Measurements from ENCODE around the gene DNER.

The DNER gene

GRCh38 chr2:229665158-229665557, 49.2 kb downstream of the DNER start:
- no peak for DNase-seq

GRCh38 chr2:229661478-229661877, 52.9 kb downstream of the DNER start:
- DNase-seq, result no peak

- DNase-seq, result no peak
Observed at GRCh38 chr2:229660951-229661350, 53.4 kb downstream of the DNER start.

GRCh38 chr2:229660391-229660790, 54.0 kb downstream of the DNER start:
- DNase-seq, result no peak

GRCh38 chr2:229658004-229658403, 56.4 kb downstream of the DNER start:
- DNase-seq, result no peak

GRCh38 chr2:229654437-229654836, 59.9 kb downstream of the DNER start:
- no peak for DNase-seq

GRCh38 chr2:229653531-229653930, 60.8 kb downstream of the DNER start:
- no peak for DNase-seq

- no peak for DNase-seq
Observed at GRCh38 chr2:229652796-229653195, 61.6 kb downstream of the DNER start.

GRCh38 chr2:229650901-229651300, 63.5 kb downstream of the DNER start:
- DNase-seq, result no peak

GRCh38 chr2:229650059-229650458, 64.3 kb downstream of the DNER start:
- DNase-seq, result no peak

GRCh38 chr2:229646186-229646723, 68.1 kb downstream of the DNER start:
- no peak for DNase-seq

- no peak for DNase-seq
Observed at GRCh38 chr2:229642371-229642770, 72.0 kb downstream of the DNER start.

GRCh38 chr2:229641676-229642075, 72.7 kb downstream of the DNER start:
- DNase-seq, result no peak

GRCh38 chr2:229640636-229641035, 73.7 kb downstream of the DNER start:
- DNase-seq, result no peak

- no peak for DNase-seq
Observed at GRCh38 chr2:229636571-229636970, 77.8 kb downstream of the DNER start.

GRCh38 chr2:229635371-229635680, 79.0 kb downstream of the DNER start:
- no peak for DNase-seq

- DNase-seq, result no peak
Observed at GRCh38 chr2:229634601-229635370, 79.6 kb downstream of the DNER start.

GRCh38 chr2:229633556-229633955, 80.8 kb downstream of the DNER start:
- DNase-seq, result no peak

GRCh38 chr2:229629039-229629438, 85.3 kb downstream of the DNER start:
- DNase-seq, result no peak

- no peak for DNase-seq
Observed at GRCh38 chr2:229627728-229628127, 86.6 kb downstream of the DNER start.

GRCh38 chr2:229622495-229623355, 91.6 kb downstream of the DNER start:
- DNase-seq, result no peak

- no peak for DNase-seq
Observed at GRCh38 chr2:229620759-229621158, 93.6 kb downstream of the DNER start.

- no peak for DNase-seq
Observed at GRCh38 chr2:229620289-229620688, 94.1 kb downstream of the DNER start.

- no peak for DNase-seq
Observed at GRCh38 chr2:229616433-229616832, 97.9 kb downstream of the DNER start.
